ENCODE results near the gene FNDC8.

Gene FNDC8

GRCh38 chr17:35162755-35163154, 41.3 kb downstream of the FNDC8 start:
- no peak for DNase-seq (ENCODE audit: low read depth)
- no peak for TF ChIP-seq CTCF (IDR thresholded peaks at IDR 0.05; ENCODE audit: low read length, missing control alignments)

GRCh38 chr17:35163886-35164285, 42.5 kb downstream of the FNDC8 start:
- no peak for DNase-seq (ENCODE audit: low read depth)
- TF ChIP-seq CTCF (IDR thresholded peaks at IDR 0.05; ENCODE audit: low read length, missing control alignments): no peak
- no peak overlapping the region for H3K4me3 ChIP-seq (replicated peaks; ENCODE audit: low read depth, low read length)

More at GRCh38 chr17:35162755-35163154, 41.3 kb downstream of the FNDC8 start:
- no peak overlapping the region for H3K4me3 ChIP-seq (replicated peaks; ENCODE audit: low read depth, low read length)

GRCh38 chr17:35164716-35165115, 43.3 kb downstream of the FNDC8 start:
- no peak for TF ChIP-seq CTCF (IDR thresholded peaks at IDR 0.05; ENCODE audit: low read length, missing control alignments)
- no peak overlapping the region for H3K4me3 ChIP-seq (replicated peaks; ENCODE audit: low read depth, low read length)
- no peak for DNase-seq (ENCODE audit: low read depth)

GRCh38 chr17:35166526-35166925, 45.1 kb downstream of the FNDC8 start:
- DNase-seq (ENCODE audit: low read depth): no peak
- H3K4me3 ChIP-seq (replicated peaks; ENCODE audit: low read depth, low read length): no peak overlapping the region
- TF ChIP-seq CTCF (IDR thresholded peaks at IDR 0.05; ENCODE audit: low read length, missing control alignments): no peak

GRCh38 chr17:35167046-35167445, 45.6 kb downstream of the FNDC8 start:
- no peak for DNase-seq (ENCODE audit: low read depth)
- no peak for TF ChIP-seq CTCF (IDR thresholded peaks at IDR 0.05; ENCODE audit: low read length, missing control alignments)

GRCh38 chr17:35167666-35168065, 46.3 kb downstream of the FNDC8 start:
- peak; percentile 2 for DNase-seq (ENCODE audit: low read depth)

More at GRCh38 chr17:35167046-35167445, 45.6 kb downstream of the FNDC8 start:
- no peak overlapping the region for H3K4me3 ChIP-seq (replicated peaks; ENCODE audit: low read depth, low read length)

More at GRCh38 chr17:35167666-35168065, 46.3 kb downstream of the FNDC8 start:
- no peak overlapping the region for H3K4me3 ChIP-seq (replicated peaks; ENCODE audit: low read depth, low read length)
- no peak for TF ChIP-seq CTCF (IDR thresholded peaks at IDR 0.05; ENCODE audit: low read length, missing control alignments)
